WI38 (cell line): ENCODE results near the gene ZBTB7A.

ENCODE experiments used
- H3K4me3 ChIP-seq: 2 replicates; pipeline ENCODE4 v1.5.1; 2011; ENCODE audit warnings: low read depth, mild to moderate bottlenecking, control low read depth, low read length
- CTCF ChIP-seq: IDR thresholded peaks from 2 replicates; pipeline ENCODE4 v1.5.1; 2012; ENCODE audit warnings: low read depth, mild to moderate bottlenecking, control low read depth, low read length

Gene ZBTB7A

GRCh38 chr19:4034048-4035017 lies 32.4 kb downstream of the ZBTB7A start:
- TF ChIP-seq CTCF = no peak
- no peak overlapping the region for H3K4me3 ChIP-seq

GRCh38 chr19:4033028-4033956 lies 33.4 kb downstream of the ZBTB7A start:
- no peak for TF ChIP-seq CTCF
- no peak overlapping the region for H3K4me3 ChIP-seq

GRCh38 chr19:4032436-4032835 lies 34.3 kb downstream of the ZBTB7A start:
- H3K4me3 ChIP-seq = no peak overlapping the region
- no peak for TF ChIP-seq CTCF

- no peak for TF ChIP-seq CTCF
- H3K4me3 ChIP-seq = no peak overlapping the region
Observed at GRCh38 chr19:4031420-4031819, 35.3 kb downstream of the ZBTB7A start.

- H3K4me3 ChIP-seq = no peak overlapping the region
- no peak for TF ChIP-seq CTCF
Observed at GRCh38 chr19:4030981-4031380, 35.7 kb downstream of the ZBTB7A start.

- no peak for TF ChIP-seq CTCF
Observed at GRCh38 chr19:4030552-4030951, 36.1 kb downstream of the ZBTB7A start.

More at GRCh38 chr19:4030552-4030951, 36.1 kb downstream of the ZBTB7A start:
- H3K4me3 ChIP-seq = no peak overlapping the region
